Stimulated activated CD4-positive, alpha-beta T cell treated with anti-CD3 and anti-CD28 coated beads, Interleukin-1b, Interleukin-23, amount 100 ng/mL, for 24 hours (primary cell): Measurements from ENCODE around the gene AASS.

ENCODE experiments used
- DNase-seq, 4 experiments: peaks; one replicate each; pipeline ENCODE4 v3.0.0-alpha.2; 2020; ENCODE audit warnings: low read depth in 4 of 4, low spot score in 1 of 4

AASS gene

DNA sequence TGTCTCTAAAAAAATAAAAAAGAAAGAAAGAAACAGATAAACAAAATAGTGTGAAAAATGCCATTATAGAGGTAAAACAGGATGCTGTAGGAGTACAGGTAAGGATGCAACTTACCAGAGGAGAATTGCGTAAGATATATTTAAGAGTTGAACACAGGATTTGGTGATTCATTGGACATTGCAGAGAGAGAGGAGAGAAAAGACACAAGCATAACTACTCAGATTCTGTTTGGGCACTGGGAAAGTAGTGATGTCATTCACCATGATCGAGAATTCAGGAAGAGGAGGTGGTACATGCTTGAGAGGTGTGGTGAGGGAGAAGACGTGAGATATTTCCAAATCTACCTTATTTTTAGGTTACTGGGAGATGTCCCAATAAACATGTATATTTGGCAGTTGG is 97.6 kb downstream of the AASS start:
- DNase-seq = no peak

GRCh38 chr7:122040147-122040546 is 103.9 kb downstream of the AASS start:
- no peak for DNase-seq

DNA sequence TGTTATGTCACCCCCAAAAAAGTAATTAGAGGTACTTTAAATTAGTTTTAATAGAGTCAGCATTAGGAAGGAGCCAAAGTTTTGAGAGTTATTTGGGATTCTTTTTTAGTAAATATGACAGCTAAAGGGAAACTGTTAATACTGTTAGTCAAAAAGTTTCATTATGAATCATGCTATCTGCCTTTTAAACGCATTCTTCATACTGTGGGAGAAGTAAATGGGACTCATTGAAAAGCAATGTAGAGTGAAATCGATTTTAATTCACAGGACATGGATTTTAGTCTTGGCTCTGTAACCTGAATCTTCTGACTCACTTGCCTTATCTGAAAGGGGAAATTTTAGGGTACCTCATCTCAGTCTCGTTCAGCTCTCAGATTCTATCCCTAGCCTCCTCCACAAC is 105.1 kb downstream of the AASS start:
- no peak for DNase-seq

DNA sequence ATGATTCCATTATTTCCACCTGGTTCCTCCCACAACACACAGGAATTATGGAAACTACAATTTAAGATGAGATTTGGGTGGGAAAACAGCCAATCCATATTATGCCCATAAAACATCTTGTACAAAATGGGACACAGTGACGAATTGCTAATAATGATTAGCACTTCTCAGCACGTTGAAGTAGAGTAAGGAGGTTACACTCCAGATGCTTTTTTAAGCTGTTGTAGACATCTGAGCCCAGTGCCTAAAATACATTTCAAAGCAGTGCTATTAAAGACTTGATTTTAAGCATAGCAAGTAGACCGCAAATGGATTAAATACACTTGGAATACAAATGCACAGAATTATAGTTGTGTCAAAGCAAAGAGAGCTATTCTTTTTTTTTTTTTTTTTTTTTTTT is 105.9 kb downstream of the AASS start:
- DNase-seq = no peak

DNA sequence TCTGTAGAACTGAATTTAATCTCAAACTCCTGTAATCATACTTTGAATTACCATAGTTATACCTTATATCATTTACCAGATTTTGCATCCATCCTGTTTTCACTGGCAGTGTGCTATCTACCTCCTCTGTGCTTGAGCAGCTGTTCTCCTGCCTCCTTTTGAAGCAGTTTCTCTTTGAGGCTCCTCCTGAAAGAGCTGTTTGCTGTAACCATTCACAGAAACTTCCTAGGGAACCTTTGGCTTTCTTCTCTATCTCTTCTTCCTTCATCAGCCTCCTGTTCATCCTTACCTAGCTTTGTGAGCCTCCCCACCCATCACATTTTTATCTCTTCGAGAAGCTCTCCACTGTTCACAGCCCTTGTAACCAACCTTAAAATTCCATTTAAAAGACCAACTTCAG is 108.2 kb downstream of the AASS start:
- DNase-seq = no peak

DNA sequence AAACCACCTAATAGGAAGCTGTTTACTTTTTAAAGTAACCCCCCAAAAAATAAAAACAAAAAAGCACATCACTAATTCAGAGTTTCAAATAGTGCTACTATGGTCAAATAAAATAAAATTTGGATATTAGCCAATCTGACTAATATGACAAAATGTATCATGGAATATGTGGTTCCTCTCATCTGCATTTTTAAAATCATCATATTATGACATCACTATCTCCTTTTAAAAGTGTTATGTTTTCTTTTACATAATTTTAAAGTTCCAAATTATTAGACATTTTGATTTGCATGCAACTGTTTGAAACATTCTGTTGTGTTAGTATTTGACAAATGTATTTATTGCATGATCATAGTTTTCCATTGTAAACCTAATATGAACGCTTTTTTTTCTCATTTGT is 110.4 kb downstream of the AASS start:
- DNase-seq = no peak

- no peak for DNase-seq
These were observed 117.0 kb downstream of the AASS start for GRCh38 chr7:122027058-122027457.
